ENCODE measurements around the gene OSTN.

GRCh38 chr3:191298846-191299245 is 99.8 kb downstream of the OSTN start:
- TF ChIP-seq, protein P1, sequence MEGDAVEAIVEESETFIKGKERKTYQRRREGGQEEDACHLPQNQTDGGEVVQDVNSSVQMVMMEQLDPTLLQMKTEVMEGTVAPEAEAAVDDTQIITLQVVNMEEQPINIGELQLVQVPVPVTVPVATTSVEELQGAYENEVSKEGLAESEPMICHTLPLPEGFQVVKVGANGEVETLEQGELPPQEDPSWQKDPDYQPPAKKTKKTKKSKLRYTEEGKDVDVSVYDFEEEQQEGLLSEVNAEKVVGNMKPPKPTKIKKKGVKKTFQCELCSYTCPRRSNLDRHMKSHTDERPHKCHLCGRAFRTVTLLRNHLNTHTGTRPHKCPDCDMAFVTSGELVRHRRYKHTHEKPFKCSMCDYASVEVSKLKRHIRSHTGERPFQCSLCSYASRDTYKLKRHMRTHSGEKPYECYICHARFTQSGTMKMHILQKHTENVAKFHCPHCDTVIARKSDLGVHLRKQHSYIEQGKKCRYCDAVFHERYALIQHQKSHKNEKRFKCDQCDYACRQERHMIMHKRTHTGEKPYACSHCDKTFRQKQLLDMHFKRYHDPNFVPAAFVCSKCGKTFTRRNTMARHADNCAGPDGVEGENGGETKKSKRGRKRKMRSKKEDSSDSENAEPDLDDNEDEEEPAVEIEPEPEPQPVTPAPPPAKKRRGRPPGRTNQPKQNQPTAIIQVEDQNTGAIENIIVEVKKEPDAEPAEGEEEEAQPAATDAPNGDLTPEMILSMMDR (IDR thresholded peaks at IDR 0.05): no peak
- TF ChIP-seq POLR2A (IDR thresholded peaks at IDR 0.05): no peak

All from ovary (tissue), 3 donors.